GM12878 (cell line): ENCODE results near the gene ZBTB32. TPM values are rescaled to one million over a fixed set of nuclear protein-coding genes. Genes with fewer than 3 reads are reported as not detected.
A peak's percentile ranks its signal among the peaks of the same experiment; 100 is the strongest.

Source experiments
- ATAC-seq: fragments of 200-7000 bp; cut with Tn5 transposase; 3 replicates; pipeline ENCODE4 v1.9.1; 2020; ENCODE audit warnings: mild to moderate bottlenecking, moderate library complexity
- BruUV-seq: library from RNA; stranded (reverse); fragments of 400-500 nt; replicated peaks from 2 replicates; lab custom pipeline; 2021; lab: Mats Ljungman, UMichigan
- CTCF ChIA-PET: fragments of 300-600 bp; sonication (Branson Sonifier 250); formaldehyde crosslinking; extraction: SDS; loops from one replicate; lab custom pipeline; 2021; ENCODE audit warnings: inconsistent platforms; lab: Yijun Ruan, JAX
- POLR2A ChIA-PET: fragments of 350-600 bp; formaldehyde crosslinking; extraction: SDS; loops from one replicate; lab custom pipeline; 2021; ENCODE audit warnings: inconsistent platforms; lab: Charles Lee
- RAD21 ChIA-PET: fragments of 300-600 bp; sonication (Branson Sonifier 250); formaldehyde crosslinking; loops from one replicate; lab custom pipeline; 2023; ENCODE audit warnings: antibody characterized with exemption; ENCODE audit not compliant: unreplicated experiment; lab: Charles Lee
- SMC1A ChIA-PET: fragments of 300-600 bp; sonication (Branson Sonifier 250); formaldehyde crosslinking; loops from one replicate; lab custom pipeline; 2023; ENCODE audit not compliant: unreplicated experiment, uncharacterized antibody; lab: Charles Lee
- DNase-seq: peaks from one replicate; pipeline ENCODE4 v3.0.0-alpha.2; 2011; ENCODE audit warnings: low read depth, low spot score
- FAIRE-seq: peaks from 3 replicates; lab custom pipeline; 2011; peaks lifted over from hg19 to GRCh38; lab: Jason Lieb, UNC
- H2AFZ ChIP-seq: 2 replicates; pipeline ENCODE4 v1.6.0; 2011; ENCODE audit warnings: low read depth, low read length, control low read depth; ENCODE audit not compliant: control insufficient read depth
- H3K27ac ChIP-seq: 2 replicates; pipeline ENCODE4 v1.5.1; 2011; ENCODE audit warnings: control low read depth; ENCODE audit not compliant: control insufficient read depth, insufficient read depth
- H3K27me3 ChIP-seq, 2 experiments: replicated peaks in 1 of 2; 2 replicates each; pipeline versions ENCODE4 v1.6.0 to v1.6.1; 2011; ENCODE audit warnings: low read length in 1 of 2; ENCODE audit not compliant: control insufficient read depth in 2 of 2, insufficient read depth in 2 of 2
- H3K36me3 ChIP-seq, 2 experiments: 2 replicates each; pipeline ENCODE4 v1.5.1; 2011; ENCODE audit warnings: low read length in 1 of 2; ENCODE audit not compliant: control insufficient read depth in 2 of 2, insufficient read depth in 2 of 2
- H3K4me1 ChIP-seq: 2 replicates; pipeline ENCODE4 v1.6.1; 2011; ENCODE audit warnings: mild to moderate bottlenecking, low read length, moderate library complexity, mixed read lengths; ENCODE audit not compliant: control insufficient read depth, insufficient read depth
- H3K4me2 ChIP-seq: 2 replicates; pipeline ENCODE4 v1.6.0; 2011; ENCODE audit warnings: control low read depth; ENCODE audit not compliant: control insufficient read depth, insufficient read depth
- H3K4me3 ChIP-seq: fragments of 200-600 bp; sonication (generic); 2 replicates; pipeline ENCODE4 v1.5.1; 2016
- H3K79me2 ChIP-seq: 2 replicates; pipeline ENCODE4 v1.6.0; 2011; ENCODE audit warnings: low read length; ENCODE audit not compliant: control insufficient read depth, insufficient read depth
- H3K9ac ChIP-seq: 2 replicates; pipeline ENCODE4 v1.8.0; 2011; ENCODE audit warnings: low read length, control low read depth, mixed read lengths; ENCODE audit not compliant: control insufficient read depth, insufficient read depth
- H3K9me3 ChIP-seq: replicated peaks from 3 replicates; pipeline ENCODE4 v1.5.1; 2011; ENCODE audit warnings: mild to moderate bottlenecking, low read length; ENCODE audit not compliant: control insufficient read depth, insufficient read depth
- H4K20me1 ChIP-seq: 2 replicates; pipeline ENCODE4 v1.6.0; 2011; ENCODE audit not compliant: control insufficient read depth, insufficient read depth
- HCFC1 ChIP-seq: fragments of 150-350 bp; IDR thresholded peaks from 2 replicates; pipeline ENCODE4 v1.6.1; 2014; ENCODE audit warnings: low read length
- IRF3 ChIP-seq: fragments of 450-650 bp; IDR thresholded peaks from 2 replicates; pipeline ENCODE4 v1.6.1; 2014; ENCODE audit warnings: mild to moderate bottlenecking
- REST ChIP-seq: IDR thresholded peaks from 2 replicates; pipeline ENCODE4 v1.6.1; 2012; ENCODE audit warnings: mild to moderate bottlenecking, low read depth, low read length
- SRF ChIP-seq, 2 experiments: IDR thresholded peaks; 2 replicates each; pipeline ENCODE4 v1.6.1; 2011; ENCODE audit warnings: low read depth in 2 of 2, low read length in 2 of 2, mild to moderate bottlenecking in 1 of 2, moderate library complexity in 1 of 2
- USF1 ChIP-seq: IDR thresholded peaks from 2 replicates; pipeline ENCODE4 v1.6.1; 2011; ENCODE audit warnings: borderline replicate concordance, low read depth, mild to moderate bottlenecking, moderate library complexity, mixed read lengths, low read length; ENCODE audit not compliant: insufficient read depth; ENCODE audit errors: extremely low read length
- ZBTB40 ChIP-seq: fragments of 450-650 bp; IDR thresholded peaks from 2 replicates; pipeline ENCODE4 v1.6.1; 2016; ENCODE audit warnings: mild to moderate bottlenecking, moderate library complexity, borderline replicate concordance
- ZNF24 ChIP-seq: fragments of 450-650 bp; IDR thresholded peaks from 2 replicates; pipeline ENCODE4 v1.6.1; 2017; ENCODE audit warnings: antibody characterized with exemption, mild to moderate bottlenecking
- ZZZ3 ChIP-seq: IDR thresholded peaks from 2 replicates; pipeline ENCODE4 v1.6.1; 2011; ENCODE audit warnings: low read depth; ENCODE audit not compliant: control insufficient read depth, insufficient read length
- WGBS: methylation state at CpG from one replicate; pipeline ENCODE4 v1.1.6; 2016; ENCODE audit warnings: low lambda C conversion rate; ENCODE audit not compliant: insufficient replicate concordance, insufficient coverage; ENCODE audit errors: missing lambda C conversion rate; 5-methylcytosine and 5-hydroxymethylcytosine counted together
- in situ Hi-C: fragments of 300-500 bp; cut with MboI; formaldehyde crosslinking; loops from 9 replicates; pipeline ENCODE4 v1.14.3; 2018; ENCODE audit warnings: mixed read lengths
- intact Hi-C: fragments of 100-400 bp; cut with micrococcal nuclease; formaldehyde crosslinking; loops from one replicate; pipeline ENCODE4 v1.14.2; 2022; ENCODE audit not compliant: unreplicated experiment
- polyA plus RNA-seq, 11 experiments: library from polyadenylated mRNA; depleted of rRNA in 4 of 11; unstranded in 6 of 11; stranded (reverse) in 5 of 11; fragments of >200 nt; fragmentation: Nextera tagmentation in 4 of 11; fragmentation: Illumina TruSeq in 1 of 11; extraction: Ambion mirVana in 4 of 11; extraction: Trizol in 1 of 11; gene quantifications; 1 replicate in 1 of 11; 2 replicates in 10 of 11; pipeline versions ENCODE4 v1.2.1 to v1.2.3, GENCODE V29; 2011 to 2016; ENCODE audit warnings: inconsistent platforms in 2 of 11, missing spikeins in 2 of 11, low read depth in 1 of 11
- total RNA-seq, 4 experiments: library from RNA; depleted of rRNA in 3 of 4; stranded (reverse); fragments of >200 nt in 3 of 4; fragmentation: Illumina TruSeq in 1 of 4; extraction: Trizol in 1 of 4; gene quantifications; 2 replicates each; pipeline versions ENCODE4 v1.2.1 to v1.2.3, GENCODE V29; 2013 to 2021

Gene ZBTB32
- total and polyA plus RNA-seq, 10 of the 15 experiments (the other 5 are each of a cell fraction or from before 2014, with no cell fraction given) = 1.0 to 46.7 (median 16.0) TPM

DNA sequence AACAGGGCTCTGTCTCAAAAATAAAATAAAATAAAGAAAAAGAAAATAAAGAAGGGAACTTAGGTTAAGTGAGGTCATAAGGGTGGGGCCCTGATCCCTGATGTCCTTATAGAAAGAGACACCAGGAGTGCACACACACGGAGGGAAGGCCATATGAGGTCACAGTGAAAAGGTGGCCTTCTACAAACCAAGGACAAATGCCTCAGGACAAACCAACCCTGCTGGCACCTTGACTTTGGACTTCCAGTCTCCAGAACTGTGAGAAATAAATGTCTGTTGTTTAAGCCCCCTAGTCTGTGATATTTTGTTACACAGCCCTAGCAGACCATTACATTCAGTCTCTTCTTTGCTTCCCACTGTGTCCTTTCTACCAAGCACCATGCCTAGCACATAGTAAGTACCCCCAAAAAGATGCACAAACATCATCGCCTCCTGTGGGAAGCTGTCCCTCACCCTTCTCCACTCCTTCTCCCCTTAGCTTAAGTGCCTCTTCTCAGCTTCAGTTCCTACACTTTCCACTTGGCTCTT lies 8.4 kb upstream of the ZBTB32 start:
- ChIA-PET RAD21 (interaction anchor here (1.0 to 11.0 kb wide), 9 partner anchors 18 to 343 kb away, joined by 3 to 430 read pairs (median 8); partner anchors contain the start of genes IGFLR1, LIN37, PSENEN and U2AF1L4), POLR2A (interaction anchor here (1.1 to 11.9 kb wide), 9 partner anchors 15 to 365 kb away, joined by 3 to 516 read pairs (median 6); partner anchors contain the start of genes COX6B1, IGFLR1, PSENEN and U2AF1L4), SMC1A (interaction anchor here (0.8 to 12.3 kb wide), 9 partner anchors 12 to 235 kb away, joined by 3 to 375 read pairs (median 5); partner anchors contain the start of genes IGFLR1, PSENEN and U2AF1L4), CTCF (interaction anchor here (1.2 to 7.8 kb wide), 8 partner anchors 12 to 235 kb away, joined by 4 to 271 read pairs (median 8); partner anchors contain the start of genes IGFLR1, LIN37, PSENEN and U2AF1L4)
- WGBS = 76% methylated on average over 2 of the region's 2 CpGs
- H3K9me3 ChIP-seq = no peaks in the 10 kb centered on the region; the same call in 2 of the 3 replicates
- TSS peak; percentile 63 for BruUV-seq
- DNase-seq = no peak
- H3K4me1 ChIP-seq = peaks cover 22% of the 10 kb centered on the region
- no peaks in the 10 kb centered on the region for H3K27me3 ChIP-seq
- H3K4me2 ChIP-seq = no peak overlapping the region
- no peaks in the 10 kb centered on the region for H3K36me3 ChIP-seq
- TF ChIP-seq USF1 = no peak
- TF ChIP-seq ZNF24 = no peak
- no peak for TF ChIP-seq HCFC1
- TF ChIP-seq ZZZ3 = no peak
- no peak for TF ChIP-seq IRF3
- no peak for TF ChIP-seq ZBTB40
- no peak for TF ChIP-seq SRF (IDR thresholded peaks at IDR 0.05; ENCODE audit: low read depth in 2 of 2, low read length in 2 of 2)
- TF ChIP-seq REST = no peak
- in situ Hi-C loops = no loop called here
- peak overlapping the region; percentile 79 for H3K27ac ChIP-seq
- no peak overlapping the region for H3K4me3 ChIP-seq
- no peak for FAIRE-seq
- no peaks in the 10 kb centered on the region for H3K79me2 ChIP-seq
- ATAC-seq = no peak
- no peak overlapping the region for H2AFZ ChIP-seq
- no peaks in the 10 kb centered on the region for H4K20me1 ChIP-seq
- intact Hi-C loops = loop anchor here (2.0 kb wide), 1 partner anchor 123 kb away; no protein-coding TSS in a partner anchor
- H3K9ac ChIP-seq = no peak overlapping the region
